GM12874 (cell line): ENCODE results near the gene EPB41L2.

Experiments
- CTCF ChIP-seq: IDR thresholded peaks from 2 replicates; pipeline ENCODE4 v1.5.1; 2011; ENCODE audit warnings: low read depth, mild to moderate bottlenecking, control low read depth, low read length, moderate library complexity; ENCODE audit not compliant: insufficient read depth

The EPB41L2 gene

GRCh38 chr6:130959951-130960350 is 103.1 kb downstream of the EPB41L2 start:
- no peak for TF ChIP-seq CTCF

- no peak for TF ChIP-seq CTCF
These were observed 104.6 kb downstream of the EPB41L2 start for GRCh38 chr6:130958468-130958867.

GRCh38 chr6:130955755-130956154 is 107.3 kb downstream of the EPB41L2 start:
- no peak for TF ChIP-seq CTCF

- TF ChIP-seq CTCF, result no peak
These were observed 113.5 kb downstream of the EPB41L2 start for GRCh38 chr6:130949553-130949952.

- no peak for TF ChIP-seq CTCF
These were observed 115.6 kb downstream of the EPB41L2 start for GRCh38 chr6:130947464-130947863.

GRCh38 chr6:130946076-130946475 is 117.0 kb downstream of the EPB41L2 start:
- TF ChIP-seq CTCF, result no peak

GRCh38 chr6:130945401-130945919 is 117.6 kb downstream of the EPB41L2 start:
- no peak for TF ChIP-seq CTCF
